B cell (primary cell): ENCODE results near the gene MID1. TPM values are rescaled to one million over a fixed set of nuclear protein-coding genes. Genes with fewer than 3 reads are reported as not detected.

Source experiments
- ATAC-seq: fragments of 200-7000 bp; cut with Tn5 transposase; one replicate; pipeline ENCODE4 v1.10.0; 2021; ENCODE audit warnings: low read depth, mild to moderate bottlenecking, moderate number of reproducible peaks, moderate library complexity
- CTCF ChIA-PET: fragments of 350-600 bp; sonication (Branson Sonifier 250); formaldehyde crosslinking; loops from one replicate; lab custom pipeline; 2021; ENCODE audit warnings: antibody characterized with exemption, inconsistent platforms; lab: Charles Lee
- POLR2A ChIA-PET: fragments of 350-600 bp; sonication (Branson Sonifier 250); formaldehyde crosslinking; loops from one replicate; lab custom pipeline; 2021; ENCODE audit warnings: antibody characterized with exemption; lab: Charles Lee
- DNase-seq: peaks from one replicate; pipeline ENCODE4 v3.0.0; 2013
- H2AFZ ChIP-seq: 2 replicates; pipeline ENCODE4 v1.6.1; 2012; ENCODE audit warnings: mild to moderate bottlenecking, low read depth, low read length; ENCODE audit not compliant: insufficient read depth, poor library complexity, severe bottlenecking
- H3K27ac ChIP-seq, 2 donors: 1 replicate in 1 of 2; 2 replicates in 1 of 2; pipeline ENCODE4 v1.5.1; 2012 to 2013; ENCODE audit warnings: low read length in 2 of 2, mild to moderate bottlenecking in 2 of 2, moderate library complexity in 1 of 2
- H3K27me3 ChIP-seq, 4 experiments: fragments of 200-600 bp in 1 of 4; sonication (generic) in 1 of 4; replicated peaks in 1 of 4; 1 replicate in 2 of 4; 2 replicates in 2 of 4; pipeline versions ENCODE4 v1.6.1 to v1.7.0; 2013 to 2016; ENCODE audit warnings: low read length in 3 of 4, mild to moderate bottlenecking in 2 of 4, mixed read lengths in 1 of 4, moderate library complexity in 1 of 4; ENCODE audit not compliant: insufficient read depth in 4 of 4, control insufficient read depth in 3 of 4; ENCODE audit errors: control extremely low read depth in 1 of 4
- H3K36me3 ChIP-seq, 2 experiments: replicated peaks in 1 of 2; 1 replicate in 1 of 2; 2 replicates in 1 of 2; pipeline versions ENCODE4 v1.6.1 to v1.7.1; 2013; ENCODE audit warnings: low read length in 1 of 2; ENCODE audit not compliant: insufficient read depth in 2 of 2, control insufficient read depth in 1 of 2; ENCODE audit errors: control extremely low read depth in 1 of 2, extremely low read depth in 1 of 2
- H3K4me1 ChIP-seq, 2 donors: fragments of 200-600 bp in 1 of 2; sonication (generic) in 1 of 2; 1 replicate in 1 of 2; 2 replicates in 1 of 2; pipeline versions ENCODE4 v1.5.1 to v1.6.1; 2013 to 2017; ENCODE audit warnings: low read length in 2 of 2; ENCODE audit not compliant: control insufficient read depth in 2 of 2, insufficient read depth in 2 of 2
- H3K4me2 ChIP-seq: replicated peaks from 2 replicates; pipeline ENCODE3; 2012; ENCODE audit warnings: mild to moderate bottlenecking, low read depth, low read length; ENCODE audit not compliant: poor library complexity, severe bottlenecking
- H3K4me3 ChIP-seq, 5 experiments: fragments of 200-600 bp in 1 of 5; sonication (generic) in 1 of 5; 1 replicate in 3 of 5; 2 replicates in 2 of 5; pipeline versions ENCODE4 v1.5.1 to v1.7.0; 2011 to 2016; ENCODE audit warnings: low read length in 4 of 5, mild to moderate bottlenecking in 4 of 5, low read depth in 2 of 5, control low read depth in 1 of 5, moderate library complexity in 1 of 5; ENCODE audit not compliant: insufficient read depth in 1 of 5; ENCODE audit errors: control extremely low read depth in 1 of 5, extremely low read depth in 1 of 5
- H3K79me2 ChIP-seq: fragments of 200-600 bp; sonication (generic); one replicate; pipeline ENCODE4 v1.6.0; 2016; ENCODE audit warnings: low read length; ENCODE audit not compliant: control insufficient read depth, insufficient read depth
- H3K9ac ChIP-seq: fragments of 200-600 bp; sonication (generic); 2 replicates; pipeline ENCODE4 v1.6.1; 2017; ENCODE audit warnings: mild to moderate bottlenecking, low read length, moderate library complexity
- H3K9me3 ChIP-seq, 3 donors: one replicate each; pipeline versions ENCODE4 v1.6.1 to v1.7.1; 2013; ENCODE audit warnings: low read length in 2 of 3; ENCODE audit not compliant: control insufficient read depth in 2 of 3, insufficient read depth in 1 of 3; ENCODE audit errors: control extremely low read depth in 1 of 3
- H4K20me1 ChIP-seq: 2 replicates; pipeline ENCODE4 v1.6.0; 2012; ENCODE audit warnings: mild to moderate bottlenecking, low read length; ENCODE audit not compliant: insufficient read depth, control insufficient read depth, poor library complexity, severe bottlenecking
- H3K27ac Mint-ChIP-seq: one replicate; pipeline ENCODE4 v1.8.0; 2021; ENCODE audit warnings: mixed read lengths
- H3K27me3 Mint-ChIP-seq: one replicate; pipeline ENCODE4 v1.8.0; 2021; ENCODE audit warnings: mixed read lengths
- H3K4me1 Mint-ChIP-seq: one replicate; pipeline ENCODE4 v1.8.0; 2021; ENCODE audit warnings: mixed read lengths
- H3K4me3 Mint-ChIP-seq: one replicate; pipeline ENCODE4 v1.8.0; 2021; ENCODE audit warnings: mixed read lengths
- H3K9me3 Mint-ChIP-seq: one replicate; pipeline ENCODE4 v1.8.0; 2022; ENCODE audit warnings: mixed read lengths; ENCODE audit not compliant: insufficient read depth
- CTCF ChIP-seq: fragments of 200-600 bp; IDR thresholded peaks from one replicate; pipeline ENCODE4 v1.8.0; 2022; ENCODE audit warnings: antibody characterized with exemption, mild to moderate bottlenecking
- EZH2 ChIP-seq: IDR thresholded peaks from 2 replicates; pipeline ENCODE4 v1.6.1; 2012; ENCODE audit warnings: borderline replicate concordance, low read depth, mild to moderate bottlenecking, moderate library complexity, low read length; ENCODE audit not compliant: insufficient read depth, poor library complexity, severe bottlenecking
- WGBS: methylation state at CpG from one replicate; pipeline ENCODE4 v1.1.5; 2013; ENCODE audit warnings: missing lambda C conversion rate; ENCODE audit not compliant: insufficient coverage; 5-methylcytosine and 5-hydroxymethylcytosine counted together
- intact Hi-C: fragments of 100-400 bp; cut with micrococcal nuclease; formaldehyde crosslinking; loops from one replicate; pipeline ENCODE4 v1.10.0; 2022
- polyA plus RNA-seq: library from polyadenylated mRNA; depleted of rRNA; stranded (reverse); fragments of >200 nt; gene quantifications from 2 replicates; pipeline ENCODE4 v1.2.3, GENCODE V29; 2012
- total RNA-seq, 2 donors: library from RNA; stranded (reverse); fragments of 120-200 nt in 1 of 2; gene quantifications; 1 replicate in 1 of 2; 2 replicates in 1 of 2; pipeline versions ENCODE4 v1.2.3 to v1.2.4, GENCODE V29; 2013 to 2022

MID1 gene
- total and polyA plus RNA-seq, 2 donors (not counting 1 experiment from before 2014, with no cell fraction given), result 0.15 to 0.44 TPM

- Mint-ChIP-seq H3K4me3 (no peak overlapping the region), H3K4me1 (no peaks in the 10 kb centered on the region), H3K27me3 (no peaks in the 10 kb centered on the region), H3K27ac (no peak overlapping the region), H3K9me3 (no peaks in the 10 kb centered on the region)
- WGBS, result 93% methylated on average over 3 of the region's 6 CpGs
- intact Hi-C loops, result no loop called here
- Histone ChIP-seq H3K36me3 (no peaks in the 10 kb centered on the region), H3K9ac (no peak overlapping the region), H3K27ac (no peak overlapping the region), H3K4me3 (no peak overlapping the region), H3K27me3 (no peaks in the 10 kb centered on the region), H3K9me3 (no peaks in the 10 kb centered on the region), H2AFZ (no peak overlapping the region), H3K4me2 (no peak overlapping the region), H3K4me1 (no peaks in the 10 kb centered on the region), H4K20me1 (no peaks in the 10 kb centered on the region), H3K79me2 (no peaks in the 10 kb centered on the region)
- CTCF ChIA-PET, result no interaction called here
- ATAC-seq (no peak), DNase-seq (no peak)
- POLR2A ChIA-PET, result no interaction called here
- TF ChIP-seq EZH2 (no peak), CTCF (no peak)
These were observed 200.3 kb downstream of the MID1 start for GRCh38 chrX:10420134-10420533.

DNA sequence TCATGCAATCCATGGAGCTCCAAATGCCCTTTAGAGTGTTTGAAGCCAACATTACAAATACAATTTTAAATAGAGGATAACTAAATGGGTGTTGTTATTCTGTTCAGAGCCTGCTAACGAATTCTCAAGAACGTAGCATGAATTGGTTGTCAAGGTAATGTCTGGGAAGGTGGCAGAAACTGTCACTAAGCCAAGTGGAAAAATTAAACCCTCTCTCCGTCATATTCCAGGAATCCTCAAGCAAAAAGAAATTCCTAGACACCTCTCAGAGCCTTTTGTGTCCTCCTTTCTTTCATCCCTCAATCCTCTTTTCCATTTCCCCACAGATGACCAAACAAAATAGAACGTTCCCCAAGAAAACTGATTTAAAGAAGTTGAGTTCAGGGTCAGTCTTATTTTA lies 204.0 kb downstream of the MID1 start:
- Histone ChIP-seq H4K20me1 (no peaks in the 10 kb centered on the region), H3K79me2 (no peaks in the 10 kb centered on the region), H2AFZ (no peak overlapping the region), H3K36me3 (no peaks in the 10 kb centered on the region), H3K4me3 (no peak overlapping the region), H3K4me2 (no peak overlapping the region), H3K27ac (no peak overlapping the region), H3K9me3 (no peaks in the 10 kb centered on the region), H3K9ac (no peak overlapping the region), H3K4me1 (no peaks in the 10 kb centered on the region), H3K27me3 (no peaks in the 10 kb centered on the region)
- POLR2A ChIA-PET, result no interaction called here
- no peak for ATAC-seq
- no peak overlapping the region for H3K4me3 Mint-ChIP-seq
- intact Hi-C loops, result no loop called here
- no peak overlapping the region for H3K27ac Mint-ChIP-seq
- DNase-seq, result no peak
- no peaks in the 10 kb centered on the region for H3K9me3 Mint-ChIP-seq
- WGBS, result no CpG with 5 or more reads among the region's 4 CpGs
- no peaks in the 10 kb centered on the region for H3K4me1 Mint-ChIP-seq
- TF ChIP-seq CTCF, result no peak
- no peak for TF ChIP-seq EZH2
- CTCF ChIA-PET, result no interaction called here
- H3K27me3 Mint-ChIP-seq, result no peaks in the 10 kb centered on the region
